HG03064 (cell line): Measurements from ENCODE around the gene TNFAIP2.

ENCODE experiments used
- ATAC-seq: cut with Tn5 transposase; IDR thresholded peaks from one replicate; pipeline ENCODE4 v1.9.1; 2021; ENCODE audit warnings: low read depth; ENCODE audit not compliant: unreplicated experiment

TNFAIP2 gene

DNA sequence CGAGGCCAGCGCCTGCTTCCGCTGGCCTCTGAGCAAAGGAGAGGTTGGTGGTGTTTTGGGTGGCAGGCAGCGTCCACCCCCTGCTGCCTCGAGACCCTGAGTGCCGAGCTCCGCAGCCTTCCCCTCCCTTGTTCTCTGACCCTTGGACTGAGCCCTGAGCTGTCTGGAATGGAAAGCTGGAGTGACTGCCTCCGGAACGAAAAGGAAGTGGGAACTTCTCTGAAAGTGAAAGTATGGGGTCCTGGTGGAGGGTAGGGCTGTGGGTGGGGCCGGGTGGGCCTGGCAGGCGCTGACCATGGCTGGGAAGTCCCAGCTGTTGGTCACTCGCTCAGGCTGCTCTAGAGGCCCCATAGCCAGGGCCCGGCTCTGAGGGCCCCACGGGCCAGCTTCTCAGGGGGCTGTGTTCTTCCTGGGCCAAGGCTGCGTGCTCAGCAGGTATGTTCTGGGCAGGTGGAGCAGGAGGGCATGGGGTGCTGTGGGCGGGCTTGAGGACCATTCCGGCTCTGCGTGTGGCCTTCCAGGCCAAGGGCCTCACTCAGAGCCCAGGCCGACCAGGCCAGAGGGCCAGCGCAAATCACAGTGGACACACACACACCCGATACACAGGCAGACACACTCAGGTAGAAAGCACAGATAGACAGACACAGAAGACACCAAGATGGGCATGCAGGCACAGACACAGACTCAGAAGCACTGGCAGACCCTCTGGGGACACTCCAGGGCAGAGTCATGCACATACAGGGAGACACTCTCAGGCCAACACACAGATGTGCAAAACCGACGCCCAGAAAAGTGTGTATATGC lies 28.7 kb upstream of the TNFAIP2 start, which contains the start of gene EXOC3L4:
TSS of gene EXOC3L4 (plus strand) at position 320 of the 804 bp plus-strand sequence. CDS start 5,495 bp downstream, outside the sequence.
- no peak for ATAC-seq

DNA sequence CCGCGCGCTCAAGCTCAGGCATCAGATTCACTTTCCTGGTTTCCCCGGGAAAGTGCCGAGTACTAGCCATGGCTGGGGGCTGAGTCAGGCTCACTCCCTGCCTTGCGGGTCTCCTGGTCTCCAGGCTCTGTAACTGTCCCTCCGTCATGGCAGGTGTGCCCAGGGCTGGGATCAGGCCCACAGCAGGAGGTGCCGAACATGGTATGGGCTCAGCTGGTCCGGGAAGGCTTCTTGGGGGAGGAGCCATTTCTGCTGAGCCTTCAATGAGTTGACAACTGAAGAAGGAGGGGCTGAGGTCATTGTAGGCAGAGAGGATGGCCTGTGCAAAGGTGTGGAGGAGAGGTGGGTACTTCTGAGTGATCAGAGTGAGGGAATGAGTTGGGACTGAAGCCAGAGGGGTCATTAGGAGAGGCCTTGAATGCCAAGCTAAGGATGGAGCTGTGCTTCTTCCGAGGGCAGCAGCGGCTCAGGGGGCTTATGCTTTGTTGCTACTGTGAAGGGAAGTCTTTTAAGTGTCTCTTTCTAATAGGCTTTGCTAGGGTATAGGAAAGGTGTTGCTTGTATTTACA lies 28.0 kb upstream of the TNFAIP2 start:
- ATAC-seq = no peak

DNA sequence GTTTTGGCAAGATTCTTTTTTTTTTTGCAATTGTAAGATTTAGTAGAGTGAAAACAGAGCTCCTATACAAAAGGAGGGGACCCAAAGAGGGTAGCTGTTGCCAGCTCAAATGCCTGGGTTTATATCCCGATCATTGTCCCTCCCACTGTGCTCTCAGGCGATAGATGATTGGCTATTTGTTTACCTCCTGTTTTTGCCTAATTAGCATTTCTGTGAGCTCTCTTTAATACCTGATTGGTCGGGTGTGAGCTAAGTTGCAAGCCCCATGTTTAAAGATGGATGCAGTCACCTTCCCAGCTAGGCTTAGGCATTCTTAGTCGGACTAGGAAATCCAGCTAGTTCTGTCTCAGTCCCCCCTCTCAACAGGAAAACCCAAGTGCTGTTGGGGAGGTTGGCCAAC lies 26.9 kb upstream of the TNFAIP2 start:
- ATAC-seq = no peak

- no peak for ATAC-seq
These were observed 25.8 kb upstream of the TNFAIP2 start for GRCh38 chr14:103097244-103097993.

- ATAC-seq = no peak
These were observed 25.0 kb upstream of the TNFAIP2 start for GRCh38 chr14:103097994-103098957.

GRCh38 chr14:103099081-103099732 lies 24.1 kb upstream of the TNFAIP2 start:
- ATAC-seq = no peak

DNA sequence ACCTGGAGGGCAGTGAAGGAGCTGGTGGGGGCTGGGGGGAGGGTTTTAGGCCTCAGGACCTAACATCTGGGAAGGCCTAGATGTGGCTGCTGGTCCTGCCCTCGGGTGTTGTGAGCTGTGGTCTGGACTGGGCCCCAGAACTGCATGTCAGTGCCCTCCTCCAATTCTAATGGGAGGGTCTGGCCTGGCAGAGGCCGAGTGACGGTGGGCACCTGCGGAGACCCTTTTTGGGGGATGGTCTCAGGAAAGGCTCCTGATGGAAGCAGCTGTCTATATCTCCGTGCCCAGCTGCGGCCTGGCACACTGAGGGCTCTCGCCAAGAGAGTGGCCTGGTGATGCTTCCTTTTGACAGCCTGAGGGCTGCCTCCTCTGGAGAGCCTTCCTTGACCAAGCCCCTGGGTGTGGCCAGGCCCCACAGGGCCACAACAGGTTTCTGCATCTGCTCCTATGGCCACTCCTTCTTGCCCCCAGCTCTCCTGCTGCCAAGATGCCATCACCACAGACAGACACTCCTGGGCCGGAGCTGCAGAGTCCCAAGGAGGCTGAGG lies 23.5 kb upstream of the TNFAIP2 start:
- ATAC-seq = no peak

DNA sequence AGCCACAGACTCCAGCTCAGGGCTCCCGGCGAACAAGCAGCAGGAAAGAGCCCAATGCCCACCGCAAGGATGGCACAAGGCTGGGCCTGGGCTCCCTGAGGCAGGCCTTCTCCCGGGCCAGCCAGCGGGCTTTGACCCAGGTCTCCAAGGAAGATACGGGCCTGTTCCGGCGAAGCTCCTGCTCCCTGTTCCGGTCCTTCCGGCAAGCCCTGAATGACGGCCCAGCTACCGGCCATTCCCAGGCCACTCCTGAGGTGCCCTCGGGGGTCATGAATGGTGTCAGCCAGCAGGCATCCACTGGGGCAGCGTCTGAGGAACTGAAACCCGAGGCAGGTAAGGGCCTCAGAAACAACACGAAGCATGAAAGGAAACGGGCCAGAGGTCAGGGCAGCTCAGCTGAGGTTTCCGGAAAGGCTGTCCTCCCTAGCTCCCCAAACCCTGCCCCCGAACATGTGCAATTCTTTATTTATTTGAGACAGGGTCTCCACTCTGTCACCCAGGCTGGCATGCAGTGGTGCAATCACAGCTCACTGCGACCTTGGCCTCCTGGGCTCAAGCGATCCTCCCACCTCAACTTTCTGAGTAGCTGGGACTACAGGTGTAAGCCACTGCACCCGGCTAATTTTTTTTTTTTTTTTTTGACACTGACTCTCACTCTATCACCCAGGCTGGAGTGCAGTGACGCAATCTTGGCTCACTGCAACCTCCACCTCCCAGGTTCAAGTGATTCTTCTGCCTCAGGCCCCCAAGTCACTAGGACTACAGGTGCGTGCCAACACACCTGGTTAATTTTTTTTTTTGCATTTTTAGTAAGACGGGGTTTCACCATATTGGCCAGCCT lies 22.8 kb upstream of the TNFAIP2 start:
- ATAC-seq = no peak

GRCh38 chr14:103101257-103101962 lies 21.9 kb upstream of the TNFAIP2 start:
- no peak for ATAC-seq

GRCh38 chr14:103101963-103102688 lies 21.1 kb upstream of the TNFAIP2 start:
- ATAC-seq = no peak

DNA sequence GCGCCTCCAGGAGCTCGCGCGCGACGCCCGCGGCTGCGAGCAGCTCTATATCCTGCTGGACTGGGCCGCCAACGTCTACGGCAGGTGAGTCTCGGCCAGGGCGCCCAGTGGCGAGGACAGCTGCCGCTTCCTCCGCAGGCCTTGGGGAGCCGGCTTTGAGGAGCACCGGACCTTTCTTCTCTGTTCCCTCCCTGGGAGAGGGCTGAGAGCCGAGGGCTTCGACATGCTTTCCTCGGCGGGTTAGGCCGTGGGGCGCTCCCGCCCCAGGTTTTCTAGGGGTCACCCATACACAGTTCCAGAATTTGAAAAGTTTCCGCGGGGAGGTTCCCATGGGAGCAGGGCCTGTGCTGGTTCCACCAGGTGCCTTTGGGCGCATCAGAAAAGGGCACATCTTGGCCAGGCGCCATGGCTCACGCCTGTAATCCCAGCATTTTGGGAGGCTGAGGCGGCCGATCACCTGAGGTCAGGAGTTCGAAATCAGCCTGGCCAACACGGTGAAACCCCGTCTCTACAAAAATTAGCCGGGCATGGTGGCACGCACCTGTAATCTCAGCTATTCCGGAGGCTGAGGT lies 20.5 kb upstream of the TNFAIP2 start:
- no peak for ATAC-seq

DNA sequence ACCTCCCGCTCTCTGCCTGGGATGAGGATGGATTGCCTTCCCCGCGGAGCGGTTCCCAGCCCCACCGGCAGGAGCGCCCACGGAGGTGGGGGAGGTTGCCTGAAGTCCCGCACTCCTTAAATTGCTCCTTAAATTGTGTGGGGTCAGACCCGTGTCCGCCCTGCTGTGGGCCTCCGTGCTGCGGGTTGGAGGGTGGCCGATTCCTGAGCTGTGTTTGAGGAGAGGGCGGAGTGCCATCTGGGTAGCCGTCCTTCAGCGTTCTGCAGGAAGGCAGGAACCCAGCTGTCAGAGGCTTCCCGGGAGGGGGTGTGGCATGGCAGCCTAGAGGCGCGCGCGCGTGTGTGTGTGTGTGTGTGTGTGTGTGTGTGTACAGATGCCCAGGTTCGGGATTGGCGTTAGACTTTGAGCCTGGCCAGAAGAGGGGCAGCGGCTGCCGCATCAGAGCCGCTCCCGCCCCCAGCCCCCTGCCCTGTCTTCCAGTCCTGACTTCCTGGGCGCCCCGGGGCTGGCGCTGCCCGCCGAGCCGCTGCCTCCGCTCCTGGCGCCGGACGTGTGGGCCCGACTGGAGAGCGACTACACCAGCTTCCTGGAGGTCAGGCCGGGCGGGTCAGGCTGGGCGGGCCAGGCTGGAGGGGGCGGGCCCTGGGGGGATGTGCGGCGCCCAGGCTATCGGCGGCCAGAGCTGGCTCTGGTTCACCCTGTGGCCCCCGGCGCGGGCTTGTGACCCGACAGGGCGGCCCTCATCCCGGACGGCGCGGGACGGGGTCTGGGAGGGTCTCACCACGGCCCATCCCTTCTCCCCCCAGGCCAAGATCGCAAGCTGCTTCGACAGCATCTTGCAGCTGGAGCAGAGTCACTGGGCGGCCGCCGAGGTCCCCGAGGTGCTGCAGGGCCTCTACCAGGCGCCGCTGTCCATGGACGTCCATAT lies 19.5 kb upstream of the TNFAIP2 start:
- ATAC-seq = no peak

DNA sequence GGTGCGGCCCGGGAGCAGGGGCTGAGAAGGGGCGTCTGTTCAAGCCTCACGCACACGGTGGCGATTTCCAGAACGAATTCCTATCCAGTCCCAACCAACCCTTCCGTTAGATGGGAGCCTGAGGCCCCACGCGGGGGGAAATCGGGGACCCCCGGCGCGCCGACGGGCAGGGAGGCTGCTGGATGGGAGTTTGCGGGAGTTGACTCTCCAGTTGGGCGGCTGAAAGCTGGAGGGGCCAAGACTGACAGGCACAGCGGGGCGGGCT lies 18.9 kb upstream of the TNFAIP2 start:
- ATAC-seq = no peak

DNA sequence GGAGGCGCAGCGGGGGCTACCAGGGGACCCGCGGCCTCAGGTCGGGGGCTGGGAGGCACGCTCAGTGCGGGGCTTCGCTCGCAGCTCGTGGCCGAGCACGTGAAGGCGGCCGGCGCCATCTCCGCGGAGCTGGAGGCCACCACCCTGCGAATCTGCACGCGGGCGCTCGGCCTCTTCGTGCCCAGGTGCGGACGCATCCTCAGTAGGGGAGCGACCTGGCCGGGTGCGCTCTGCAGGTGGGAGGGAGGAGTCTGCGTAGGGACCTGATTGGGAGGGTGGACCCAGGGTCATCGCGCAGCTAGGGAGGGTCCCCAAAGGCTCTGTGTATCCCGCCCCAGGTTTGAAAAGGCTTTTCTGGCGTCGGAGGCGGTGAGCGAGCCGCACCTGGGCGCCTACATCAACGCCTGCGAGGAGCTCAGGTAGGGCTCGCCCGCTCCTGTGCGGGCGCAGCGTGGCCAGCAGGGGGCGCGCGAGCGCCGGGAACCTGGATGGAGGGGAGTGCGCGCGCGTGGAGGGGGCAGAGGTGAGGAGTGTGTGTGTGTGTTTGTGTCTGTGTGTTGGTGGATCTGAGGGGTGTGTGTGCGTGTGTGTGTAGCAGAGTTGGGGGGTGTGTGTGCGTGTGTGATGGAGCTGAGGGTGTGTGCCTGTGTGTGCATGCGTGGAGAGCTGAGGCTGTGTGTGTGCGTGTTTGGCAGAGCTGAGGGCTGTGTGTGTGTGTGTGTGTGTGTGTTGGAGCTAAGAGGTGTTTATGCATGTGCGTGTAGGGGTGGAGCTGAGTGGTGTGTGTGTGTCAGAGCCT lies 18.4 kb upstream of the TNFAIP2 start:
- no peak for ATAC-seq

- no peak for ATAC-seq
These were observed 17.6 kb upstream of the TNFAIP2 start for GRCh38 chr14:103105580-103106150.
